Endothelial cell (in vitro differentiated cells): ENCODE measurements around the gene SYNE2. TPM values are rescaled to one million over a fixed set of nuclear protein-coding genes. Genes with fewer than 3 reads are reported as not detected.
A peak's percentile ranks its signal among the peaks of the same experiment; 100 is the strongest.
"Not testable (repeated sequence)": the region's sequence is repeated elsewhere in the genome, so short reads cannot be mapped to it uniquely, and the experiment has no call there.

Experiments used
- DNase-seq: peaks from one replicate; pipeline ENCODE4 v3.0.0; 2021; ENCODE audit warnings: low spot score
- H3K27ac Mint-ChIP-seq: one replicate; pipeline ENCODE4 v1.8.0; 2021; ENCODE audit warnings: mixed read lengths, inconsistent platforms; ENCODE audit not compliant: unreplicated experiment
- H3K27me3 Mint-ChIP-seq: one replicate; pipeline ENCODE4 v1.8.0; 2021; ENCODE audit warnings: mild to moderate bottlenecking, moderate library complexity, mixed read lengths, inconsistent platforms; ENCODE audit not compliant: unreplicated experiment
- H3K36me3 Mint-ChIP-seq: one replicate; pipeline ENCODE4 v1.8.0; 2021; ENCODE audit warnings: mild to moderate bottlenecking, low read depth, mixed read lengths, inconsistent platforms; ENCODE audit not compliant: unreplicated experiment
- H3K4me1 Mint-ChIP-seq: one replicate; pipeline ENCODE4 v1.8.0; 2021; ENCODE audit warnings: mild to moderate bottlenecking, mixed read lengths, inconsistent platforms; ENCODE audit not compliant: unreplicated experiment
- H3K4me3 Mint-ChIP-seq: one replicate; pipeline ENCODE4 v1.8.0; 2021; ENCODE audit warnings: mild to moderate bottlenecking, mixed read lengths, inconsistent platforms; ENCODE audit not compliant: unreplicated experiment
- H3K9me3 Mint-ChIP-seq: one replicate; pipeline ENCODE4 v1.8.0; 2021; ENCODE audit warnings: mixed read lengths, inconsistent platforms; ENCODE audit not compliant: unreplicated experiment
- CTCF ChIP-seq: fragments of 200-600 bp; sonication (generic); IDR thresholded peaks from one replicate; pipeline ENCODE4 v1.5.0; 2021; ENCODE audit warnings: antibody characterized with exemption; ENCODE audit not compliant: unreplicated experiment
- total RNA-seq: library from RNA; stranded (reverse); fragmentation: NEBNext Ultra II Directional; extraction: Animal tissue kit (Norgen Biotek cat#: 25700); gene quantifications from one replicate; pipeline ENCODE4 v1.2.1, GENCODE V29; 2021; ENCODE audit not compliant: unreplicated experiment

Gene SYNE2
- total RNA-seq, 1 donor from 2014 or later, result 35.9 TPM

DNA sequence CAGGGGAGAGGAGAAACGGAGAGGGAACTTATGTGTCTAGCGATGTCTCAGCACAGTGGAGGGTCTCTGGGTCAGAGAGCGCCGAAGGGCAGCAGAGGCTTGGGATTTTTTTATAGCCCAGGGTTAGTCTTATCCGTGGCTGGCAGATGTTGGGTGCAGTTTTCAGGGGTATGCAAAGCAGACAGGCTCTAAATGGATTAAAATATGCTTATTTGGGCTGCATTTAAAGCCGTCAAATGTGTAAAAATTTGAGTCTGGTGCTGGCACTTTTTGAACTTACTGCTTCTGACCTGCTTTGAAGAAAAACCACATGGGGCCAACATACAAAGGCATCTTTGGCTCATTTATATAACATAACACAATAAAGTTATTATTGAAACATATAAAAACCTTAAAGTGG is 262.6 kb downstream of the SYNE2 start:
- Mint-ChIP-seq H3K27me3 (no peaks in the 10 kb centered on the region), H3K9me3 (no peaks in the 10 kb centered on the region), H3K4me1 (peaks cover 7% of the 10 kb centered on the region), H3K4me3 (no peak overlapping the region), H3K27ac (peak overlapping the region; percentile 78), H3K36me3 (no peaks in the 10 kb centered on the region)
- DNase-seq, result no peak
- TF ChIP-seq CTCF, result no peak

DNA sequence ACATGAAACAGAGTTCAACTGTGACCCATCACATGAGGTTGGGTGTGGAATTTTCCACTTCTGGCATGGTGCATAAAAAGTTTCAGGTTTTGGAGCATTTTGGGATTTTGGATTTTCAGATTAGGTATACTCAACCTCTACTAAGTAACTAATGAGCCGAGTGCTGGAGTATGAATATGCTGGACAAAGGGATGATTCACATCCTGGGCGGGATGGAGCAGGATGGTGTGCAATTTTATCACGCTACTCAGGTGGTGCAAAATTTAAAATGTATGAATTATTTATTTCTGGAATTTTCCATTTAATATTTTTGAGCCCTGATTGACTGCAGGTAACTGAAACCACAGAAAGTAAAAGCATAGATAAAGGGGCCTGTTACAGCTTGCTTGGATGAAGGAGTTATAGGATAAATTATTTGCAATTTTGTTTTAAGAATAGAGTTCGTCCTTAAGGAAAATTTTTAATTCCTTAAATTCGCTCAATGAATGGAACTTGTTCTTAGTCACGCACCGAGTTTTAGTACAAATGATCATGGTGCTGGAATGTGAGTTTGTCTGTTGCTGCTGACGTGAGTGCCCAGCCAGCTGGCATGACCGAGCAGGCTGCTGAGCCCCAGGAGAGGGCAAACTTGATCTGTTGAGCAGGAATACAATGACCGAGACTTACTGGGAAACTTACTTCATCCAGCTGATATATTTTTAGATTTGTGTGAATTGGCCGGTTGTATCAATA is 265.0 kb downstream of the SYNE2 start:
- H3K36me3 Mint-ChIP-seq, result no peaks in the 10 kb centered on the region
- H3K4me3 Mint-ChIP-seq, result no peak overlapping the region
- no peaks in the 10 kb centered on the region for H3K9me3 Mint-ChIP-seq
- TF ChIP-seq CTCF, result no peak
- H3K4me1 Mint-ChIP-seq, result peaks cover 7% of the 10 kb centered on the region
- no peak overlapping the region for H3K27ac Mint-ChIP-seq
- DNase-seq, result no peak
- no peaks in the 10 kb centered on the region for H3K27me3 Mint-ChIP-seq

- H3K4me1 Mint-ChIP-seq, H3K9me3 Mint-ChIP-seq: not testable (repeated sequence)
Measured at GRCh38 chr14:64118403-64118742, 265.6 kb downstream of the SYNE2 start.

GRCh38 chr14:64118892-64119291 is 266.1 kb downstream of the SYNE2 start:
- Mint-ChIP-seq H3K27ac (no peak overlapping the region), H3K36me3 (peaks cover 6% of the 10 kb centered on the region), H3K4me3 (no peak overlapping the region), H3K9me3 (no peaks in the 10 kb centered on the region), H3K4me1 (peaks cover 7% of the 10 kb centered on the region), H3K27me3 (no peaks in the 10 kb centered on the region)
- DNase-seq, result no peak
- TF ChIP-seq CTCF, result no peak

More at GRCh38 chr14:64118403-64118742, 265.6 kb downstream of the SYNE2 start:
- not testable (repeated sequence) for DNase-seq, H3K36me3 Mint-ChIP-seq, H3K4me3 Mint-ChIP-seq, H3K27me3 Mint-ChIP-seq, H3K27ac Mint-ChIP-seq

DNA sequence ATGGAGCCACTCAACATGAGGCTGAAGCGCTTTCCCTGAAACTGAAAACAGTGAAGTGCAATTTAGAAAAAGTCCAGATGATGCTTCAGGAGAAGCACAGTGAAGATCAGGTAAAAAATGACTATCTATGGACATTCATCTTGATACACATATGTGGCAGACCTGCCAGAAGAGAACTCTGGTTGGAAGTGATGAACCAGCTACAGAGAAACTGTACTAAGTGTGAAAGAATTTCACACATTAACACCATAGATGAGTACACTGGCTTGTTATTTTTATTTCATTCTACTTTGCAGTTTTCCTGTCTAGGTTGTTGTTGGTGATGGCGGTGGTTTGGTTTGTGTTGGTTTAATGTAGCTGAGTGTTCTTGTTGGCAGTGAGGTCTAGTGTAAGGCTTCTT is 266.7 kb downstream of the SYNE2 start:
- H3K9me3 Mint-ChIP-seq, result no peaks in the 10 kb centered on the region
- H3K4me3 Mint-ChIP-seq, result no peak overlapping the region
- no peak overlapping the region for H3K27ac Mint-ChIP-seq
- DNase-seq, result no peak
- peaks cover 2% of the 10 kb centered on the region for H3K4me1 Mint-ChIP-seq
- H3K36me3 Mint-ChIP-seq, result peaks cover 6% of the 10 kb centered on the region
- TF ChIP-seq CTCF, result no peak
- H3K27me3 Mint-ChIP-seq, result no peaks in the 10 kb centered on the region
